Keratinocyte (primary cell): ENCODE data around the gene SPOCD1.

ENCODE experiments used
- CTCF ChIP-seq, 3 experiments: IDR thresholded peaks in 1 of 3; conservative IDR thresholded peaks in 1 of 3; optimal IDR thresholded peaks in 1 of 3; 2 replicates in 2 of 3; 3 replicates in 1 of 3; pipeline versions ENCODE3 to v1.5.1; 2011; ENCODE audit warnings: low read length in 3 of 3, mild to moderate bottlenecking in 3 of 3, moderate library complexity in 2 of 3, control low read depth in 1 of 3, inconsistent platforms in 1 of 3; ENCODE audit not compliant: insufficient read depth in 2 of 3; ENCODE audit errors: extremely low read depth in 1 of 3
- EZH2 ChIP-seq: IDR thresholded peaks from one replicate; pipeline ENCODE4 v1.6.1; 2012; ENCODE audit warnings: inconsistent platforms, mild to moderate bottlenecking, low read length, moderate library complexity

- no peak for TF ChIP-seq CTCF (optimal IDR thresholded peaks at IDR 0.05 in 1 of 3, IDR thresholded peaks at IDR 0.05 in 1 of 3, conservative IDR thresholded peaks at IDR 0.05 in 1 of 3; ENCODE audit: extremely low read depth in 1 of 3, insufficient read depth in 2 of 3, low read length in 3 of 3)
- TF ChIP-seq EZH2, result no peak
Measured at GRCh38 chr1:31776516-31776915, 39.3 kb downstream of the SPOCD1 start.
